ENCODE measurements around the gene FOXA2.
"Not testable (repeated sequence)": the region's sequence is repeated elsewhere in the genome, so short reads cannot be mapped to it uniquely, and the experiment has no call there.

DNA sequence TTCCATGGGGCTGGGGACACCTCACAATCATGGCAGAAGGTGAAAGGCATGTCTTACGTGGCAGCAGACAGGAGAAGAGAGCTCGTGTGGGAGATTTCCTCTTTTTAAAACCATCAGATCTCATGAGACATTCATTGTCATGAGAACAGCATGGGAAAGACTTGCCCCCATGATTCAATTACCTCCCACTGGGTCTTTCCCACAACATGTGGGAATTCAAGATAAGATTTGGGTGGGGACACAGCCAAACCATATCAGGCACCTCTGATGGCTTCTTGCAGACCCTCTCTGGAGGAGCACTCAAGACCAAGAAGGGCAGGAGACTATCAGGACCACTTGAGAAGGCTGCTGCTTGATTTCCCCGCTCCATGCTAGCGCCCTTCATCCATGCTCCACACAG, 33.9 kb downstream of the FOXA2 start:
- TF ChIP-seq, protein P1, sequence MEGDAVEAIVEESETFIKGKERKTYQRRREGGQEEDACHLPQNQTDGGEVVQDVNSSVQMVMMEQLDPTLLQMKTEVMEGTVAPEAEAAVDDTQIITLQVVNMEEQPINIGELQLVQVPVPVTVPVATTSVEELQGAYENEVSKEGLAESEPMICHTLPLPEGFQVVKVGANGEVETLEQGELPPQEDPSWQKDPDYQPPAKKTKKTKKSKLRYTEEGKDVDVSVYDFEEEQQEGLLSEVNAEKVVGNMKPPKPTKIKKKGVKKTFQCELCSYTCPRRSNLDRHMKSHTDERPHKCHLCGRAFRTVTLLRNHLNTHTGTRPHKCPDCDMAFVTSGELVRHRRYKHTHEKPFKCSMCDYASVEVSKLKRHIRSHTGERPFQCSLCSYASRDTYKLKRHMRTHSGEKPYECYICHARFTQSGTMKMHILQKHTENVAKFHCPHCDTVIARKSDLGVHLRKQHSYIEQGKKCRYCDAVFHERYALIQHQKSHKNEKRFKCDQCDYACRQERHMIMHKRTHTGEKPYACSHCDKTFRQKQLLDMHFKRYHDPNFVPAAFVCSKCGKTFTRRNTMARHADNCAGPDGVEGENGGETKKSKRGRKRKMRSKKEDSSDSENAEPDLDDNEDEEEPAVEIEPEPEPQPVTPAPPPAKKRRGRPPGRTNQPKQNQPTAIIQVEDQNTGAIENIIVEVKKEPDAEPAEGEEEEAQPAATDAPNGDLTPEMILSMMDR (conservative IDR thresholded peaks at IDR 0.05), result not testable (repeated sequence)
- TF ChIP-seq ZFX (IDR thresholded peaks at IDR 0.05), result not testable (repeated sequence)

All from C4-2B (cell line).